Rectal smooth muscle tissue (tissue), 1 donor: ENCODE results near the gene VGLL1.

ENCODE experiments used
- H3K27ac ChIP-seq: one replicate; pipeline ENCODE4 v1.7.0; 2013; ENCODE audit warnings: low read depth, low read length, inconsistent platforms
- H3K27me3 ChIP-seq: one replicate; pipeline ENCODE4 v1.7.0; 2013; ENCODE audit warnings: low read length; ENCODE audit not compliant: control insufficient read depth, insufficient read depth
- H3K36me3 ChIP-seq: one replicate; pipeline ENCODE4 v1.7.0; 2013; ENCODE audit warnings: low read length; ENCODE audit not compliant: control insufficient read depth, insufficient read depth
- H3K4me1 ChIP-seq: one replicate; pipeline ENCODE4 v1.7.0; 2013; ENCODE audit warnings: low read length; ENCODE audit not compliant: control insufficient read depth, insufficient read depth
- H3K4me3 ChIP-seq: one replicate; pipeline ENCODE4 v1.7.0; 2013; ENCODE audit warnings: low read length
- H3K9ac ChIP-seq: one replicate; pipeline ENCODE4 v1.7.0; 2013; ENCODE audit warnings: low read length

The VGLL1 gene

DNA sequence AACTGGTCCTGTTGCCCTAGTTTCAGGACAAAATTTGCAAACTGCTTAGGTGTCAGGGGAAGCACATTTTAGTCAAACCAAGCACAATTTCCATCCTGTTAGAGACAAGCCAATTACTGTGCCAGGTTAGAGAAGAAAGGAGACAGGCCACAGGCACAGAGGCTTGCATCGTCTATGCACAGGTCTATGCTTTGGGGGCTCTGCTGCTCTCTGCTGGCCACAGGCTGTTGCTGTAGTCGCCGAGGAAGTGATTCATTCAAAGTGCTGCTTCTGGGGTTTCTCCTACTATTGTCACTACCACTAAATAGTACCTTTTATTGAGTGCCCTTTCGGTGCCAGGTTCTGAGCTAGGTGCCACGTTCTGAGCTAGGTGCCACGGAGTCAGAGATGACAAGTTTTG is 45.5 kb downstream of the VGLL1 start:
- Histone ChIP-seq H3K4me1 (no peaks in the 10 kb centered on the region), H3K36me3 (no peaks in the 10 kb centered on the region), H3K9ac (no peak overlapping the region), H3K27ac (no peak overlapping the region), H3K4me3 (no peak overlapping the region), H3K27me3 (no peaks in the 10 kb centered on the region)

DNA sequence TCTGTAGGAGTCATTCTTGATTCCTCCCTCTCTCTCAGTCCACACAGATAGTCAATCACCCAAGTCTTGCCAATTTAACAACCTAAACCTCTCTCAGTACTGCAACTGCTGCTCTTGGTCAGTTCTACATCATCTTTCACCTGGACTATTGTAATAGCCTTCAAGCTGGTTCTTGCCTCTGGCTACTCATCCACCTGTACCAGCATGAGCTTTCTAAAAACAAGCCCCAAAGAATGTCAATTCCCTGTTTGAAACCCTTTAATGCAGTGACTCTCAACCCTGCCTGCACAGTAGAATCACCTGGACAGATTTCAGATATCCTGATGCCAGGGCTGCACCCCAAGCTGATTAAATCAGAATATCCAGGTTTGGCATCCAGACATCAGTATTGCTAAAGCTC is 48.3 kb downstream of the VGLL1 start:
- no peak overlapping the region for H3K9ac ChIP-seq
- no peaks in the 10 kb centered on the region for H3K4me1 ChIP-seq
- no peaks in the 10 kb centered on the region for H3K27me3 ChIP-seq
- no peak overlapping the region for H3K27ac ChIP-seq
- no peaks in the 10 kb centered on the region for H3K36me3 ChIP-seq
- H3K4me3 ChIP-seq, result no peak overlapping the region

DNA sequence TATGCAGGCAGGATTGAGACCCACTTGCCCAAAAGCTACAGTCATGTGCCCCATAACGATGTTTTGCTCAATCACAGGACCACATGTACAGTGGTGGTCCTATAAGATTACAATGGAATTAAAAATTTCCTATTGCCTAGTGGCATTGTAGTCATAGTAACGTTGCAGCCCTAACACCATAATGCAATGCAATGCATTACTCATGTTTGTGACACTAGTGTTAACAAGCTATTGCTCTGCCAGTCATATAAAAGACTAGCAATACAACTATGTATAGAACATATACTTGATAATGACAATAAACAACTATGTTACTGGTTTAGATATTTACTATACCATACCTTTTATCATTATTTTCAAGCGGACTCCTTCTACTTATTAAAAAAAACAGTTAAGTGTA is 50.6 kb downstream of the VGLL1 start:
- H3K9ac ChIP-seq, result no peak overlapping the region
- no peaks in the 10 kb centered on the region for H3K36me3 ChIP-seq
- no peak overlapping the region for H3K4me3 ChIP-seq
- H3K4me1 ChIP-seq, result no peaks in the 10 kb centered on the region
- no peak overlapping the region for H3K27ac ChIP-seq
- no peaks in the 10 kb centered on the region for H3K27me3 ChIP-seq

DNA sequence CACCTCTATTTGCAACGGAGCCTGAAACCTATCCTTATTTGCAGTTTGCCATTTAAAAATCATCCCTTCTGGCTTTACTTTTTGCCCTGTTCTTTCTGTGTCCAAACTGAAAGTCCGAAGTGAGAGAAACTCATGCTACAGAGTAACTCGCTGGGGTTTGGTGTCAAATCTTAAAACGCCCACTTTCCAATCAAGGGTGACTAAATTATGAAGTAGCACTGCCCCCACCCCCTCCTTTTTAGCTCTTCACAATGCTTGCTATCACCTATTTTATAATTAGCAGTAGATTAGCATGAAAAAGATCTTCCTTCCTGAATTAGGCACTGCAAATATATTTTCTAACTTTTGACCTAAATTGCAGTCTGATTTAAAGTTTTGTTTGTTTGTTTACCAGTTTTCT is 52.5 kb downstream of the VGLL1 start:
- no peaks in the 10 kb centered on the region for H3K4me1 ChIP-seq
- H3K9ac ChIP-seq, result no peak overlapping the region
- no peaks in the 10 kb centered on the region for H3K27me3 ChIP-seq
- no peaks in the 10 kb centered on the region for H3K36me3 ChIP-seq
- no peak overlapping the region for H3K27ac ChIP-seq
- H3K4me3 ChIP-seq, result no peak overlapping the region

DNA sequence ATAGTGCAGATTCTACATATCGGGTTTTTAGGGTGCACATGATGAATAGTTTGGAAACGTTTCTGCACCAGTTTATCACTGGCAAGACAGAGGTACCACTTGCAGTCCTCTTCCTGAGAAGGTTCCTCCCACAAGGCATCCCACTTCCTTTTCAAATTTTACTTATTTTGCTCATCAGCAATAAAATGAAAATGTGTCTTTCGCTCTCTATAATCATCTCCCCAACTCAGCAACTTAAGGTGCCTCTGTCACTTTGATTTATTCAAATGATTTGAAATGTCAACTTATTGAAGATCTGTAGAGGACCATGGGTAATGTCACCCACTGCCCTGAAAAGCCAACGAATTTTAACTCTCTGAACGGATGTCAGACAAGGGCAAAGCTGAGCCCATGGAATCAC is 53.2 kb downstream of the VGLL1 start:
- Histone ChIP-seq H3K27ac (no peak overlapping the region), H3K4me3 (no peak overlapping the region), H3K36me3 (no peaks in the 10 kb centered on the region), H3K27me3 (no peaks in the 10 kb centered on the region), H3K4me1 (no peaks in the 10 kb centered on the region), H3K9ac (no peak overlapping the region)

DNA sequence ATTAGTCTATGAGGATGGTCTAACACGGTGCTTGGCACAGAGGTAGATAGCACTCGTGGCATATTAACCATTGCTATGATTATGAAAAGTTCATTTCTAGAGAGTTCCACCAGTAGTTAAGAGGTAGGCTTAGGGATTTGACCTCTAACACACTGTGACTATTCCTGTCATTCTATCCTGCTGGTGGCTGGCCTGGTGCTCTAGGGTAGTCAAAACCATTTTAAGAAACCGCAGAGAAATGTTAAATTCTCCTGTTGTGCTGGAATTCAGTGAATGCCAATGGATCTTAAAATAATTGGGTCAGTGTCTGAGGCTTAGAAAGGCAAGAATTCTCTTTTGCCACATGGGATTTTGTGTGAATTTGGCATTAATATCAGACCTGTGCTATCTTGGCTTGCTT is 53.9 kb downstream of the VGLL1 start:
- H3K27ac ChIP-seq, result no peak overlapping the region
- H3K4me1 ChIP-seq, result no peaks in the 10 kb centered on the region
- H3K27me3 ChIP-seq, result no peaks in the 10 kb centered on the region

DNA sequence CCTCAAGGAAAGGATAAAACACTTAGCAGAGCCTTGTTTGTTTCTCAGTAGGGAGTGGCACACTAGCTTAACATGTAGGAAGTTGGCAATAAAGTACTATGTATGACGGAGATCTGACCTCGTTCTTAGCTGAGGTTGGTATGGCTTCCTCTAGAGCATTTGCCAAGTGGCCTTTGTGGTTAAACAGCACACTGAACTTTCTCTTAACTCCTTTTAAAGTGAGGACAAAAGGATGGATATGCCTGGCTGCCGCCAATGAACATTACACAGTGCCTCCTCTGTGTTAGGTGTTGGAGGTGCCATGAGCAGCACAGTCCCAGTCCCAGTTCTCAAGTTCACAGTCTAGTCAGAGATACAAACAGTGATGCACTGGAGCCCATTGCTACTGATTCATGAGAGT is 54.4 kb downstream of the VGLL1 start:
- Histone ChIP-seq H3K27me3 (no peaks in the 10 kb centered on the region), H3K9ac (no peak overlapping the region), H3K4me3 (no peak overlapping the region), H3K36me3 (no peaks in the 10 kb centered on the region), H3K4me1 (no peaks in the 10 kb centered on the region), H3K27ac (no peak overlapping the region)

More for the DNA sequence above, 53.9 kb downstream of the VGLL1 start:
- Histone ChIP-seq H3K9ac (no peak overlapping the region), H3K36me3 (no peaks in the 10 kb centered on the region), H3K4me3 (no peak overlapping the region)

DNA sequence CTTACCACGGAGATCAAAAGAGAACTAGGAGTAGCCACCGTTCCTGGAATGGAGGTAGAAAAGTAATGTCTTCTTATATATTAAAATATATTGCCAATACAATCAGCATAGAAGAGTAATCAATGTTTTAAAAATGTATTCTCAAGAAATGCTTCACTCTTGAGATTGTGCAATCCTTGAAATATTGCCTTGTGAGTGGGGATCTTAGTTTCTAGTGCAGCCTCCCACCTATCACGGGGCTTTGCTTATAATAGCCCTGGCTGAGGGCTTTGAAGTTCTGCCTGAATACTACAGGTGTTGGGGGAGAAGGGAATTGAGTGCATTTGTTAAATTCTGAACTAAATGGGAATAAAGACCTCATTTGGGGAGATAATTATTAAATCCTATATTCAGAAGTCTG is 55.5 kb downstream of the VGLL1 start:
- Histone ChIP-seq H3K27me3 (no peaks in the 10 kb centered on the region), H3K4me3 (no peak overlapping the region), H3K36me3 (no peaks in the 10 kb centered on the region), H3K4me1 (no peaks in the 10 kb centered on the region), H3K9ac (no peak overlapping the region), H3K27ac (no peak overlapping the region)

DNA sequence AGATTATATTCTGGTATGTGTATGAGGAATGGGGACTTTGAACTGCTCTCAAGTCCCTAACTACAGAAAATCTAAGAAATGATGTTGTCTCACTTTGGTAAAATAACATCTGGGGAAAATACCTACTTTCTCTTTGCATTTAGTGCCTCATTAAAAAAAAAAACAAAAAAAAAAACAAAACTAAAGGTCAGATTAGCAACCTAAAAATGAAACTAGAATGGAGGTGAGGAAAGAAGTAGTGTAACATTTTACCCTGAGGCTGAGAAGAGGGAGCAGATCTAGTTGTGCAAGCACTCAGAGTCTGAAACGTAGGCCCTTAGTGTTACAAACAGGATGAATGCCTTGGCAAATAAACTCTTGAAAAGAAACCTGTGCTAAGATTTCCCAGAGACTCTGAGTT is 56.0 kb downstream of the VGLL1 start:
- no peaks in the 10 kb centered on the region for H3K36me3 ChIP-seq
- H3K27ac ChIP-seq, result no peak overlapping the region
- no peaks in the 10 kb centered on the region for H3K27me3 ChIP-seq
- no peak overlapping the region for H3K4me3 ChIP-seq
- no peak overlapping the region for H3K9ac ChIP-seq
- H3K4me1 ChIP-seq, result no peaks in the 10 kb centered on the region

DNA sequence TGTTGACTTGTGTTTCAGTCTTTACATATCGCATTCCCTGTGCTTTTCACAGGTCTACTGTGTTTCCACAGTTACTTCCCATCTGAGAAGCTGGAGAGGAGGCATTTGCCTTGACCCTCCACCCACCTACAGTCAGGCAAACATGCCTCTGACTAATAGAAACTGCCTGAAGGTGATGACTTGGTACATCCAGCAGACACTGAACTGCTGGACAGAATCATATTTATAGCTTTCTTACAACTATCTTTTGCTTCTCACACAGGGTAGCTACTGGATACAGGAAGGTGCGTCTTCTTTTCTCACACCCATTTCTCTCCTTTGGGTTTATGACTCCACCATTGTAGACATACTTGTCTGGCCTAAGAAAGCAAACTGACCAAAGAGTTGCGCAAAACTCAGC is 58.0 kb downstream of the VGLL1 start:
- H3K9ac ChIP-seq, result no peak overlapping the region
- no peaks in the 10 kb centered on the region for H3K27me3 ChIP-seq
- no peak overlapping the region for H3K4me3 ChIP-seq
- H3K4me1 ChIP-seq, result no peaks in the 10 kb centered on the region
- no peaks in the 10 kb centered on the region for H3K36me3 ChIP-seq
- no peak overlapping the region for H3K27ac ChIP-seq

DNA sequence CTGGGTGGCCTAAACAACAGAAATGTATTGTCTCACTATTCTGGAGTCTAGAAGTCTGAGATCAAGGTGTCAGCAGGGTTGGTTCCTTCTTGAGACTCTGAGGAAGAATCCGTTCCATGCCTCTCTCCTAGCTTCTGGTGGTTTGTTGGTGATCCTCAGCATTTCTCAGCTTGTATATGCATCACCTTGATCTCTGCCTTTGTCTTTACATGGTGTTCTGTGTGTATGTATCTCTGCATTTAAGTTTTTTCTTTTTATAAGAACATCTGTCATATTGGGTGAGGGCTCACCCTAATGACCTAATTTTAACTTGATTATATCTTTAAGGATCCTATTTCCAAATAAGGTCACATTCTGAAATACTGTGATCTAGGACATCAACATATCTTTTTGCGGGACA is 65.3 kb downstream of the VGLL1 start:
- Histone ChIP-seq H3K27me3 (no peaks in the 10 kb centered on the region), H3K9ac (no peak overlapping the region), H3K36me3 (no peaks in the 10 kb centered on the region), H3K27ac (no peak overlapping the region), H3K4me3 (no peak overlapping the region), H3K4me1 (no peaks in the 10 kb centered on the region)

DNA sequence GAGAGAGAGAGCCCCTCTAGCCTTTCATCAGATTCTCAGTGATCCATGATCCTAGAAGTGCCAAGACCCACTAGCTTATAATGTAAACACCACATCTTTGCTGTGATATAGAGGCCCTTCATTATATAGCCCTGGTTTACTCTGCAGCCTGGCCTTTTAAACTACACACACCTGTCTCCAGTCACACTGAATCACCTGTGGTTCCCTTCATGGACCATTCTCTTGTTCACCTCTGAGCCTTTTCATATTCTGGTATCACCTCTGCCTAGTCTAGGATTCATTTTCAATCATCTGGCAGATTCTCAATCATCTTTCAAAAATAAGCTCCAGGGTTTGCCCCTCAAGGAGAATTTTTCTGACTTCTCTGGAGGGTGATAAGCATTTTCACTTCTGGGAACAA is 65.9 kb downstream of the VGLL1 start:
- no peak overlapping the region for H3K4me3 ChIP-seq

DNA sequence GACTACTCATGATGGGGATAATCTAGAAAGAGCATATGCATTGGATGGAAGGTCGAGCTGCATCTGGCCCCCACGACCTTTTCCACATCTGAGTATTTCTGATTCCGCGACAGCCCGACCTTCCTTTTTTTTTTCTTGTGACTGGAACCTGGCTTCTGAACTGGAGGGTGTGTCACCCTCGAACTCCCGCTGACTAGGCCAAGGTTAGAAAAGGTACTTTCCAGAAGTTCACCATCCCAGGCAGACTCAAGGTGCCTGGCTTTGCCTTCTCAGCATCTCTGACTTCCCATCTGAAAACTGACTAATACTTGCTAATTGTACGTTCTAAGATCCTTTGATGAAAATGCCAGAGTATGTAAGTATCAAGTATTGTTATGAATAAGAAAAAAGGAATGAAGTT is 66.6 kb downstream of the VGLL1 start:
- Histone ChIP-seq H3K9ac (no peak overlapping the region), H3K27me3 (no peaks in the 10 kb centered on the region)

More for the DNA sequence above, 65.9 kb downstream of the VGLL1 start:
- no peaks in the 10 kb centered on the region for H3K4me1 ChIP-seq
- H3K36me3 ChIP-seq, result no peaks in the 10 kb centered on the region
- H3K27ac ChIP-seq, result no peak overlapping the region
- H3K9ac ChIP-seq, result no peak overlapping the region
- H3K27me3 ChIP-seq, result no peaks in the 10 kb centered on the region

DNA sequence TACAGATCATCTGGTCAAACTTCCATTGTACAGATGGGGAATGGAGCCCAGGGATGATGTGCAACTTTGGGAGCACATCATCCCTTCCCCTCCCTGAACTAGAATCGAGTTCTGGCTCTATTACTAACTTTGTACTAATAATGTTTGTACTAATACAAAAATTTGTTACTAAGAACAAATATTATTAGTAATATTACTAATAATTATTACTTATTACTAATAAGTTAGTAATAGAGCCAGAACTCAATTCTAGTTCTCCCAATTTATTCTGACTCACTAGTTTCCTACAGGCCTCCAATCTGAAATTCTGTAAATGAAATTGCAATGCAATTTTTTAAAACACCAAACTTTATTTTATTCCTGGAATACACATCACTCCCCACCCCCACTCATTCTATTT is 68.0 kb downstream of the VGLL1 start:
- Histone ChIP-seq H3K27me3 (no peaks in the 10 kb centered on the region), H3K4me3 (no peak overlapping the region), H3K9ac (no peak overlapping the region), H3K27ac (no peak overlapping the region), H3K36me3 (no peaks in the 10 kb centered on the region), H3K4me1 (no peaks in the 10 kb centered on the region)

More for the DNA sequence above, 66.6 kb downstream of the VGLL1 start:
- Histone ChIP-seq H3K4me1 (no peaks in the 10 kb centered on the region), H3K27ac (no peak overlapping the region), H3K4me3 (no peak overlapping the region), H3K36me3 (no peaks in the 10 kb centered on the region)
